GM19438 (cell line): ENCODE measurements around the gene ANKH.
A peak's percentile ranks its signal among the peaks of the same experiment; 100 is the strongest.
"Not testable (repeated sequence)": the region's sequence is repeated elsewhere in the genome, so short reads cannot be mapped to it uniquely, and the experiment has no call there.

ENCODE experiments used
- ATAC-seq: cut with Tn5 transposase; IDR thresholded peaks from one replicate; pipeline ENCODE4 v1.9.1; 2021; ENCODE audit warnings: low read depth; ENCODE audit not compliant: unreplicated experiment

ANKH gene

GRCh38 chr5:14830210-14831005 lies 41.2 kb downstream of the ANKH start:
- ATAC-seq = no peak

GRCh38 chr5:14829396-14829795 lies 42.2 kb downstream of the ANKH start:
- ATAC-seq = no peak

GRCh38 chr5:14826714-14827113 lies 44.9 kb downstream of the ANKH start:
- ATAC-seq = no peak

- ATAC-seq = no peak
Observed at GRCh38 chr5:14825977-14826376, 45.6 kb downstream of the ANKH start.

- no peak for ATAC-seq
Observed at GRCh38 chr5:14824499-14824898, 47.1 kb downstream of the ANKH start.

- ATAC-seq = no peak
Observed at GRCh38 chr5:14821100-14821845, 50.3 kb downstream of the ANKH start.

GRCh38 chr5:14818931-14819790 lies 52.4 kb downstream of the ANKH start:
- no peak for ATAC-seq

- not testable (repeated sequence) for ATAC-seq
Observed at GRCh38 chr5:14817762-14818136, 53.8 kb downstream of the ANKH start.

GRCh38 chr5:14816999-14817761 lies 54.4 kb downstream of the ANKH start:
- ATAC-seq = no peak

- no peak for ATAC-seq
Observed at GRCh38 chr5:14816374-14816998, 55.1 kb downstream of the ANKH start.

GRCh38 chr5:14813747-14814146 lies 57.8 kb downstream of the ANKH start:
- ATAC-seq = no peak

GRCh38 chr5:14812166-14812565 lies 59.4 kb downstream of the ANKH start:
- ATAC-seq = no peak

- no peak for ATAC-seq
Observed at GRCh38 chr5:14810928-14811572, 60.5 kb downstream of the ANKH start.

- ATAC-seq = no peak
Observed at GRCh38 chr5:14810282-14810681, 61.3 kb downstream of the ANKH start.

GRCh38 chr5:14809369-14810155 lies 62.0 kb downstream of the ANKH start:
- peak; percentile 97 for ATAC-seq

- no peak for ATAC-seq
Observed at GRCh38 chr5:14807471-14807870, 64.1 kb downstream of the ANKH start.

- ATAC-seq = no peak
Observed at GRCh38 chr5:14806456-14806855, 65.1 kb downstream of the ANKH start.

- no peak for ATAC-seq
Observed at GRCh38 chr5:14802541-14802940, 69.0 kb downstream of the ANKH start.

GRCh38 chr5:14801792-14802191 lies 69.8 kb downstream of the ANKH start:
- ATAC-seq = no peak
